Embryonic facial prominence (tissue), 1 donor: ENCODE results near the gene FA2H.
"Not testable (repeated sequence)": the region's sequence is repeated elsewhere in the genome, so short reads cannot be mapped to it uniquely, and the experiment has no call there.

Experiments
- DNase-seq: peaks from one replicate; pipeline ENCODE4 v3.0.0-alpha.2; 2016; ENCODE audit errors: extremely low spot score

Gene FA2H

GRCh38 chr16:74682556-74682955, 92.1 kb downstream of the FA2H start:
- no peak for DNase-seq

DNA sequence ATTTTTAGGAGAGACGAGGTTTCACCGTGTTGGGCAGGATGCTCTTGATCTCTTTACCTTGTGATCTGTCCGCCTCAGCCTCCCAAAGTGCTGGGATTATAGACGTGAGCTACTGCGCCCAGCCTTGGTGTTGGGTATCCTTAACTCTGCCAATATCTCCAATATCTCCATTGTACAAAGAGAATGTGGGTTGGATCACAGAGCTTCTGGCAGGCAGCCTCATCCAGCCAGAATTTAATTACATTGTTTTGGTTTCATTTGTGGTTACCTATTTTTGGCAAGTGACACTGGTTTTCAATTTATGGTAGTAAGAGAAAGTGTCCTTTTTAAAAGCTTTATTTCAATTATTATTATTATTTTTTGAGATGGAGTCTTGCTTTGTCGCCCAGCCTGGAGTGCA, 93.9 kb downstream of the FA2H start:
- no peak for DNase-seq

DNA sequence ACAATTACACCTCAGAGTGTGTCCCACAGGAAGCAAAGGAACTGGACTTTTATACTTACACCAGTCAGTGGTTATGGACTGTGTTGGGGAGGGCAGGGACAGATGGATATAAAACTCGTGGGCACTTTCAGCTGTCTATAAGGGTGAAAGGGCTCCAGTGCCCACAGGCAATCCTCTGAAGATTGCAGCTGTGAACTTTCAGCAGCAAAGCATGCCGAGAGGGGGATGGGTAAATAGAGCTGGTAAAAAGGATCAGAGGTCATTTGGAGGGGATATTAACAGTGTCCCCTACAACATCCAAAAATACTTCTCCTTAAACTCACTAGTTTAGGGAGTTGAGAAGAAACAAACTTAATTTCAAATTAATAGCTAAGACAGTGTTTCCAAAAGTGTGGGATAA, 94.6 kb downstream of the FA2H start:
- no peak for DNase-seq

GRCh38 chr16:74677868-74678267, 96.8 kb downstream of the FA2H start:
- DNase-seq = no peak

DNA sequence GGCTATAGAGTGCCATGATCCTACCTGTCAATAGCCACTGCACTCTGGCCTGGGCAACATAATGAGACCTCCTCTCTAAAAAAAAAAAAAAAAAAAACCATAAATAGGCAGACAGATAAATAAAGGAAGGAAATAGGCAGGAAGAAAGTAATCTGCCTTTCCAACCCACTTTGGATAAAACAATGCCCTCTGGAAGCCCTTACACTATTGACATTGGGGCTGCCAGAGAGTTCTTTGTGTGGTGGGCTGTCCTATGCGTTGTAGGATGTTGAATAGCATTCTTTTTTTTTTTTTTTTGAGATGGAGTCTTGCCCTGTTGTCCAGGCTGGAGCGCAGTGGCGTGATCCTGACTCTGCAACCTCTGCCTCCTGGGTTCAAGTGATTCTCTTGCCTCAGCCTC, 100.7 kb downstream of the FA2H start:
- no peak for DNase-seq

GRCh38 chr16:74668877-74669276, 105.7 kb downstream of the FA2H start:
- not testable (repeated sequence) for DNase-seq

GRCh38 chr16:74667255-74667700, 107.3 kb downstream of the FA2H start:
- DNase-seq = no peak

DNA sequence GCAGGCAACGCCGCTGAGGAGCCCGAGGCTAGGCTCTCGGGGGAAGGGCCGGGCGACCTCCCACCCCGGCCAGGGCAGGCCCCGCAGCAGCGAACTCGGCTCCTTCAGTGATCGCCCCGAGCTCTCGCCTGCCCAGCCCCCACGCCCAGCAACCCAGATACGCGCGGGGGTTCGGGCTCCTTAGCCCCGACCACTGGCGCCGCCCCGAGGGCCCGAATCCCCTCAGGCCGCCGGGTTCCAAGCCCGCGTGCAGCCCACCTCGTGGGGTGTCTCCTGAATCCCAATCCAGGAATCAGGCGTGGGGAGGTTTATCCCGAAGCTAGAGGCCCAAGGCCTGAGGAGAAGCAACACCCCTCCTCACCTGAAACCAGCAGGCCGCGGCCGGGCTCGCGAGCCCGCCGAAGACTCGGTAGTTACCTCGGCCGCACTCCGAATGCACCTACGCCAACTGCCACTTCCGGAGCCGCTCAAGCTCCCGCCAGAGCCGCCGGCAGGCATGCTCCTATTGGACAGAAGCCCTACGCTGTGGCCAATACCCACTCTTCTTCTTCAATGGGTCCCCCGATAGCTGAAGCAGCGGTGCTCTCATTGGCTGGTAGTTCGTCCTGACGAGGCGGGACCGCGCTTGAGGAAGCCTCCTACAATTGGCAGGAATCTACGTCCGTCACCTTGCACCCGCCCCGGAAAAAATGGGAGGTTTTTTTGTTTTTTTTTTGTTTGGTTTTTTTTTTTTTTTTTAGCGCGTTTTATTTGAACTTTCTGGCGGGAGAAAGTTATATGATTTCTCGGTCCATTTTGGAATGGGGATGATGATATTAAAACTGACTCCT, 108.0 kb downstream of the FA2H start, which contains the start of gene RFWD3:
RFWD3 (minus strand) TSS at position 453 of the 830 bp plus-strand sequence. CDS start 5,428 bp downstream, outside the sequence.
- DNase-seq = peak; percentile 97

- DNase-seq = no peak
Measured at GRCh38 chr16:74666010-74666421, 108.6 kb downstream of the FA2H start.
